GM19468 (cell line): ENCODE data around the gene NOL7.

ENCODE experiments used
- ATAC-seq: cut with Tn5 transposase; IDR thresholded peaks from one replicate; pipeline ENCODE4 v1.9.1; 2021; ENCODE audit warnings: mild to moderate bottlenecking, moderate library complexity, moderate number of reproducible peaks; ENCODE audit not compliant: unreplicated experiment; ENCODE audit errors: extremely low read depth

NOL7 gene

DNA sequence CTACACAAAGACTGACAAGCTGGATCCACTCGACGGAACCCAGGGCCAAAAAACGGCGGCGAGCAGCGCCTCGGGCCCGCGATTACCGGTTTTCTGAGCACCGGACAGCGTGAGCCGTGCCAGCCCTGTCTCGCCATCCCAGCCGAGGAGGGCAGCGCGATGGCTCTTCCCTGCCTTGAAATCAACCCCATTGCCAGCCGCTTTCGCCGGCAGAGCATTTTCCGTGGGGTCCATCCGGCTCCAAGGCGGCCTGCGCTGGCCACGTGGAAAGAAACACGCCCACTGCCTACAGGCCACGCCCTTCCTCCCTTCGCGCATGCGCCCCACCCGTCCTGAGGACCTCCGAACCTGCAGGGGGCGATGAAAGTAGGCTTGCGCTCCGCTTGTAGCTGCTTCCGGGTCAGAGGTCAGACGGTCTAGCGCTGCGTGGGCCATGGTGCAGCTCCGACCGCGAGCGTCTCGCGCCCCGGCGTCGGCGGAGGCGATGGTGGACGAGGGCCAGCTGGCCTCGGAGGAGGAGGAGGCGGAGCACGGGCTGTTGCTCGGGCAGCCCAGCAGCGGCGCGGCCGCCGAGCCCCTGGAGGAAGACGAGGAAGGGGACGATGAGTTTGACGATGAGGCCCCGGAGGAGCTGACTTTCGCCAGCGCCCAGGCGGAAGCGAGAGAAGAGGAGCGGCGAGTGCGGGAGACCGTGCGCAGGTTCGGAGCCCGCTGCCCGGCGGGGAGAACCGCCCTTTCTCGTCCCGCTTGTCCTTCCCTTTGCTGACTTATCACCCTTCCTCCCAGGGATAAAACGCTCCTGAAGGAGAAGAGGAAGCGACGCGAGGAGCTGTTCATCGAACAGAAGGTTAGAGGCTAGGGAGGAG lies at the start of gene NOL7:
Gene NOL7, plus strand, starts transcription at position 410 of the 866 bp plus-strand sequence. Its CDS starts 24 bp downstream, at position 434.
- ATAC-seq, result peak; percentile 77

DNA sequence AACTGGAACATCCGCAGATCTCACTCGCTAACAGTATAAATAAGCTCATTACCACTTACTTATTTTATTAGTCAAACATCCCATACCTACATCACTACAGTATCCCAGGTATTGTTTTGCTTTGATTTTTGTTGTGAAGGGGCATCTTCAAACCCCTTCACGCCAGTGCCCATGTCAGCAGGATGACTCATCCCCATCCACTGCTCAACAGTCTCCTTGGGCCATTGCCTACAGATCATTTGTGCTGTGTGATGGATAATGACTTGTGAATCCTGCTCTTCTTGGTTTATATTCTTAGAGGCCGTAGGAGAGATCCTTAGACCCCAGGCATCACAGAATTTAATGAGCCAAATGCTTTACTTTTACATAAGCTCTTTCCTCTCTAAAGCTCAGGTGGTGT lies 49.2 kb upstream of the NOL7 start:
- no peak for ATAC-seq

DNA sequence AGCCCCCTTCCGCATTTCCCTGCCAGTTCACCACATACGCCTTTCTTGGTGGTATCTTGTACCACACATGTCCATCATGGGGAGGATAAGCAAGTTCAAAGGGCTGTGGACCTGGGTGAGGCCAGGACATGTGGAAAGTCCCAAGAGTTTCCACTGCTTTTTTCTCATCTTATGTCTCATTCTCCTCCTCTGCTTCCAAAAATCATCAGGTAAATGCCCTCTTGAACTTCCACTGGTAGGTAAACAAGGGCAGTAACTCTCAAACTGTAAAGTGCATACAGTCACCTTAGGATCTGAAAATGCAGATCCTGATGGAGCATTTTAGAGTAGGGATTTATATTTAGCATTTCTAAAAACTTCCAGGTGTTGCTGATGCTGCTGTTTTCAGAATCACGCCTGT lies 48.6 kb upstream of the NOL7 start:
- ATAC-seq, result no peak

DNA sequence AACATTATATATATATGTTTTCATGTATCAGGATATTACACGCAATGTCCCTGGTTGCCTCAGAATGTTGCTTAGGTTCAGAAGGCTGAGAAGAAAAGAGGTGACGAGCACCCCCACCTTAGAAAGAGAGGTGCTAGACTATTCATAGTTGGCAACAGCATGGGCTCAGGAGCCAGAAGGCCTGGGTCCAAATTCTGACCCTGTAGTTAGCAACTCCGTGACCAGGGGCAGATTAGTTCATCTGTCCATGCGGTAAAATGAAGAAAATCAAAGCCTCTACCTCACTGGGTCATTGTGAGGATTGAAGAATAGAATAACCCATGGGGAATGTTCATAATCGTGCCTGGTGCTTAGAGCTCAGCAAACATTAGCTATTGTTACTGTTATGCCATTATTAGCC lies 46.2 kb upstream of the NOL7 start:
- ATAC-seq, result no peak

DNA sequence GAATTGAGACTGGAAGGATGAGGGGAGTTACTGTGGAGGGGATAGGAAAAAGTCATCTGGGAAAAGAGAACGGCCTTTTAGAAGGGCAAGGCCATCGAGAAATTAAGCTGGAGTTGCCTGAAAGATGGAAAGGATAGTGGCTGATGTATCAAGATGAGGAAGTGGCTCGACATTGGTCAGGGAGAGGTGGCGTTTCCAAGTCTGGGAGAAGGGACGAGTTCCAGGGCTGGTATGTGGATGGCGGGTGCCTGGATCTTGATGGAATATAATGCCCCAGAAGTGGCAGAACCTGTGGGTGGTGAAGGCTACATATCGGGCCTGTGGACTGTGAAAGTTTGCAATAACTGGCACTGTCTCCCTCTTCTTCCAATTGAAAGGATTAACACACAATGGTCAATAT lies 42.9 kb upstream of the NOL7 start:
- ATAC-seq, result no peak

DNA sequence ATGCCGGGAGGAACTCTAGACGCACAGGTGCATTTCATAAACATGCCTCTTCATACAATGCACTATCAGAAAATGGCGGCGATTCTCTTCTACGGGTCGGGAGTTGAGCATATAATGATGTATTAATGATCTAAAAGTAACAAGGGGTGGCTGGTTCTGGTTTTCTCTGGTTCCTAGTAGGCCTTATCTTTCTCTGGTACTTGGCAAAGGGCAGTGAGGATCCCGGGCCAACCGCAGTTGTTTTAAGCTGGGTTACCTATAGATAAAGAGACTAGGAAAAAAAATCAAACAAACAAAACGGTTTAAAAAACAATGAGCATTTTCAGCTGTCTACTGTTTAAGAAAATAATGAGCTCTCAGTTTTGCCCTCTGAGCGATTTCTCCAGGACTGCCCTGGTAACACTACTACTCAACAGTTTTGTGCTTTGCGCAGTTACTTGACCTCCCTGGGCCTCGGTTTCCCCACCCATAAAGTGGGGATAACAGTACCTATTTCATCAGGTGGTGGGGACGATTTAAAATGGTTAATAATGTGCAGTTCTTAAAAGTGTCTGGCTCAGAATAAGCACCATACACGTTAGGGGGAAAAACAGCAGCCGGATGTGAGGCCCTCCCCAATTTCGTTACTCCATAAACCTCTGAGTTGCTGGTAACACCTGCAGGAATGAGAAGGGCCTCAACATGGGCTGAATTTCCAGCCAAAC lies 42.0 kb upstream of the NOL7 start:
- ATAC-seq, result no peak

DNA sequence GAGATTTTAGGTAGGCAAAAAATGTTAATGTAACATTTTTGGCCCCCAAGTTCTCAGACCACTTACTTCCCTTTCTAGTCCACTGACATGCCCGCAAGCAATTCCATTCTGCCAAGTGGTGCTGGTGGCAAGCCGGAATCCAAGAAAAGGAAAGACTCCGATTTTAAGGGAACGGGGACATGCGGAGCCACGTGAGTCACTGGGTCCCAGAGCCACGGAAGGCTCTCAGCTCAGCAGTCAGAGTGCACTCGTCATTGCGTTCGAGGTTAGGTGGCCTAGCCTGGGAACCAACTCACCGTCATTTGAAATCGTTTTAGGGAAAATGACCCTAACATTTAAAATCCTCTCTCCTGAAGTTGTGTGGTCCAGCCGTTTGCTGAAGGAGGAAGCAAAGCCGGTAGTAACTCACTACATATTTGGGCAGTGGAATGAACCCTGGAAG lies 41.4 kb upstream of the NOL7 start:
- ATAC-seq, result no peak

DNA sequence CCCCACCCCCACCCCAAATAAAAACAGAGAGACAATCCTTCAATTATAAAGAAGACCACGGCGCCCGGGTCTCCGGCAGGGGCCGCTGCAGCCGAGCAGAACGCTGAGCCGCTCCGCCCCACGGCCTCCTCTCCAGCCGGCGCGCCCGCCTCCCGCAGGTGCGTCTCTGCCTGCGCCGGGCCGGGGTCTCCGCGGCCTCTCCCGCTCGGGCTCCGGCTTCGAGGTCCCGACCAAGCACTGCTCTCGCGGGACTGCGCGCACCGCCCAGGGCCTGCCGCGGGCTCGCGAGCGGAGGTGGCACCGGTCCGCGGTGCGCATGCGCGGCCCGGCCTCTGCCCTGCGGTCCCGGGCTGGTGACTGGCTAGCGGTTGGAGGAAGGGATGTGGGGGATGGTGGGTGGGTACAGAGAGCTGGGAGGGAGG lies 41.0 kb upstream of the NOL7 start:
- ATAC-seq, result peak; percentile 78

DNA sequence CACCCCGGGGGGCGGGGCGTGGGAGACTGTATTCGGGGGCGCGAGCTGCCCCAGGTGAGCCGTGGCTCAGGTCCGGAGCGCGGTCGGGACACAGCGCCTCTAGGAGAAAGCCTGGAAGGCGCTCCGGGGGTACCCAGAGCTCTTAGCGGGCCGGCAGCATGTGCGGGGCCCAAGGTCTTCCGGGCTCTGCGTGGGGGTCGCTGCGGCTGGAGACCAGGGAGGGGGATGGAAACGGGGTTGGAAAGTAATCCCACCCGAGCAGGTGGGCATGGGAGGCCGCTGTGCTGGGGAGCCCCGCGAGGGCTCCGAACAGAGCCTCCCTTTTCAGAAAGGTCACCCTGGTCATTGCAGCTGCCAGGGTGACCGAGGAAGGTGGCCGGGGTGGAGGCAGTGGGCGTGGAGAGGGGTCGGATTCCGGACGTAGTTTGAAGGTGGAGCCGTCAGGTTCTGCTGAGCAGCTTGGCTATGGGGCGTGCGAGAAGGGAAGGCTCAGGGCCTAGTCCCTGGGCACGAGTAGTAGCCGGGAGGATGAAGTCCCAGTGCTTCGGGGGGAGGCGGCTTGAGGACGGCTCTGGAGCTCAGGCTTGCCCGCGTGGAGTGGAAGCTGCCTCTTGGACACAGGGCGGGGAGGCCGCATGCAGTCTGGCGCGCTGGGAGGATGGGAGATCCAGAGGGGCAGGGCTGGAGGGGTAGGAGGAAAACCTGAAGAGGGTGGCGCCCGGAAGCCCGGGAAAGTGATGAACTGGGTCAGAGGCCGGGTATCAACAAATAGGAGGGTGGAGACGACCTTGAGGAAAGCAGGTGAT lies 40.4 kb upstream of the NOL7 start, which contains the start of gene SIRT5:
Gene SIRT5, plus strand, starts transcription at position 31 of the 806 bp plus-strand sequence. CDS start 9,510 bp downstream, outside the sequence.
- peak; percentile 15 for ATAC-seq

DNA sequence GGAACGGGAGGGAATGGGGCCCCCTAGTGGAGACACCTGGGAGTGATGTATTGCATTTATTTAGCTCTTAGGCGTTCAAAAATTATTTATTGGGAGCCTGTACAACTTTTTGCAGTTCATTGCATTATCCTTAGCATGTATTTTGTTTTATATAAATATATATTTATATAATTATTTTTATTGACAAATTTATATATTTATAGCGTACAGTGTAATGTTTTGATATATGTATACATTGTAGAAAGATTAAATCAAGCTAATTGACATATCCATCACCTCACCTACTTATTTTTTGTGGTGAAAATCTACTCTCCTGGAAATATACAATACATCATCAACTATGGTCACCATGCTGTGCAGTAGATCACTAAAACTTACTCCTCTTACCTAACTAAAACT lies 39.8 kb upstream of the NOL7 start:
- no peak for ATAC-seq

DNA sequence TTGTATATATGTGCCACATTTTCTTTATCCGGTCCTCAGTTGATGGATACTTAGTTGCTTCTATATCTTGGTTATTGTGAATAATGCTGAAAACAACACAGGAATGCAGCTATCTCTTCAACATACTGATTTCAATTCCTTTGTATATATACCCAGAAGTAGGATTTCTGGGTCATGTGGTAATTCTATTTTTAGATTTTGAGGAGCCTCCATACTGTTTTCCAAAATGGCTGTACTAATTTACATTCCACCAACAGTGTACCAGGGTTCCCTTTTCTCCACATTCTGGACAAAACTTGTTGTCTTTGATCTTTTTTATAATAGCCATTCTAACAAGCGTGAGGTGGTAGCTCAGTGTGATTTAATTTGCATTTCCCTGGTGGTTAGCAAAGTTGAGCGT lies 39.1 kb upstream of the NOL7 start:
- no peak for ATAC-seq

DNA sequence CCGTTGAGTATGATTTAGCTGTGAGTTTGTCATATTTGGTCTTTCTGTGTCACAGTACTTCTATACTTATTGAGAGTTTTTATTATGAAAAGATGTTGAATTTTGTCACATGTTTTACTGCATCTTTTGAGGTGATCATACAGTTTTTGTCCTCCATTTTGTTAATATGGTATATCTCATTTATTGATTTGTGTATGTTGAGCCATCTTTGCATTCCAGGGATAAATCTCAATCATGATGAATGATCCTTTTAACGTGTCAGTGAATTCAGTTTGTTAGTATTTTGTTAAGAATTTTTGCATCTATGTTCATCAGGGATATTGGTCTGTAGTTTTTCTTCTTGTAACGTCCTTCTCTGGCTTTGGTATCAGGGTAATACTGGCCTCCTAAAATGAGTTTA lies 37.2 kb upstream of the NOL7 start:
- no peak for ATAC-seq

DNA sequence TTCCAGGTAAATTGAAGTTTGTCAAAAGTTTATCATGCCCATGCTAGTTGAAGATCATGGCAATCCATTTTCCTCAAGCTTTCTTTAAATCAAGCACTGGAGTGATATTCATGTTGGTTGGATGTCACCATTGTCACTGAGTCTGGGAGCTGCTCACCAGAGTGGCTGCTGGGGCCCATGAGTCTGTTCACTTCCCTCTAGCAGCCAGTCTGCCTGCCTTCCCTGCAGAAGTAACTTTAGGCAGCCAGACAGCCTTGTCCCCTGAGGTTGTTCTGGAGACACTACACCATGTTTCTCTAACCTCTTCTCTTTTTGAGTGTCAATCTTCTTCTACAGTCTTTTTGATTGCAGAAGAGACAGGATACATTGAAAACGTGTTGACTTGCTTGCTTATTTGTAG lies 35.2 kb upstream of the NOL7 start:
- ATAC-seq, result no peak

DNA sequence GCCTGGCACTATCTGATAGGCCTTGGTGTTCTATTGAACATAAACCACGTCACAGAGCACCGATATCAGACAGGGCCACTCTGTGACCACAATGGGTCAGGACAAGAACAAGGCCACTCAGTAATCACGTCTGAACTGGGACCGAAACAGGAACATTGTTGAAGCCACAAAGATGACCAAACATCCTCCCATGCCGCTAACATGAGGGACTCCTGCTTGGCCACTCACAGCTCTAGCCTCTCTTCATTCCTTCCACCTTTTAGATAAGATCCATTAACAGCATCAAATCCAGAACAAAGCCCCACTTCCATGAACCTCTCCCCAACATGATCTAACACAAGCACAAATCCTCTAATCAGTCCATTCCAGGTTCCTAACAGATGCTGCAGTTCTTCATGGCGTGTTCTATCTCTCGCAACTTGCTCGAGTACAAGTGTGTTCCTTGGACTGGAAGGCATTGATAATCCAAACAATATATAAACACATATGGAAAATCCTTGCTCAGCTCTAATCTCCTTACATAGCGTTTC lies 33.4 kb upstream of the NOL7 start:
- ATAC-seq, result no peak

DNA sequence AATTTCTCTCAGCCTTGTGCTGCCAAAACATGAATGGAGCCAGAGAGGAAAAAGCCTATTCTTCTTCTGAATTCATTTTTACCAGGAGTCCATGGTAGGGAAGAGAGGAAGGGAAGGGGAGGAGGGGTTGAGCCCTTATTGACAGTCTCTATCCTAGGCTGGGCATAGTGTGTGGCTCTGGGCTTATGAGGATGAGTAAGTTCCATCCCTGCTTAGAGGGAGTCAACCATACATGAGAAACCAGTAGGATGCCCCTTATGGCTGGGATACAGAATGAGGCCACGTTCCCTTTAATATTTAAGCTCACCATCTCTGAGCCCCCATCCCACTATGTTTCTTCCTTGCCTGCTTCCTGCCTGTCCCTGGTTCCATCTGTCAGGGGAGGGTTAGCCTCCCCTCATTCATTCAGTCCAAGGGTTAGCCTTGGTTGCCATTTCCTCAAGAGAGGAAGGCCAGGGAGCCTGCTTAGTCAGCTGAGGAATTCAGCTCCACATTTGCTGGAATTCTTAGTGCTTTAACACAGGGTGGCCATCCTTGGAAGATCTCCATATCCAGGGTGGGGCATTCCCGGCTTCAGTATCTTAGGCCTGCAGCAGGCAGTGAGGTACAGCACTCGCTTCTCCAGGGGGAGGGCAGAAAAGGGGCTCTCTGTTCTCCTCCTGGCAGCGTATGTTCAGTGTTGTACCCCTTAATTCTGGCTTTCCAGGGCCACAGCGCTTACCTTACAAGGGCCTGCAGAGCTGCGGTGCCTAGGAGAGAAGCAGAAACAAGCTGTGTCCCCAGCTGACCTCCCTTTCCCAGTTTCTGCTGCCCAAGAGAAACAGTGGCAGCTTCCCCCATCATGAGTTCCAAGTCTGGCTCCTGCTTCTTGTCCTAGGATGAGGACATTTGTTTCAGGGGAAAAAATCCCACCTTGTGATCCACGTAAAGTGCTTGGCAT lies 28.3 kb upstream of the NOL7 start:
- no peak for ATAC-seq

DNA sequence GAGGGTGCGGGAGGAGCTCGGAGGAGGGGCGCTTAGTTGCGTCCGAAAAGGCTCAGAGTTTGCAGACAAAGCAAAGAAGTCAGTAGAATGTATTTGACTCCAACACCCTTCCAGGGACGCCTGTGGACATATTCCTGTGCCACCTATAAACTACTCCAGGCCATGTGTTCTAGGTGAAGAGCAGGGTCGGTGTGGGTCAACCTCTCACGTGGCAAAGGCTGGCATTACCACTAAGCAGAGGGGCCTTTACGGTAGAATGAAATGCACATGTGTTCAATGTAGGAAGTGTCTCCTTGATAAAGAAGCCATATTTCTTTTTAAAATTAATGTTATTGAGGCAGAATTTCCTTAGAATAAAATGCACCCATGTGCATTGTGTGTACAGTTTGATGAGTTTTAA lies 25.3 kb upstream of the NOL7 start:
- no peak for ATAC-seq

DNA sequence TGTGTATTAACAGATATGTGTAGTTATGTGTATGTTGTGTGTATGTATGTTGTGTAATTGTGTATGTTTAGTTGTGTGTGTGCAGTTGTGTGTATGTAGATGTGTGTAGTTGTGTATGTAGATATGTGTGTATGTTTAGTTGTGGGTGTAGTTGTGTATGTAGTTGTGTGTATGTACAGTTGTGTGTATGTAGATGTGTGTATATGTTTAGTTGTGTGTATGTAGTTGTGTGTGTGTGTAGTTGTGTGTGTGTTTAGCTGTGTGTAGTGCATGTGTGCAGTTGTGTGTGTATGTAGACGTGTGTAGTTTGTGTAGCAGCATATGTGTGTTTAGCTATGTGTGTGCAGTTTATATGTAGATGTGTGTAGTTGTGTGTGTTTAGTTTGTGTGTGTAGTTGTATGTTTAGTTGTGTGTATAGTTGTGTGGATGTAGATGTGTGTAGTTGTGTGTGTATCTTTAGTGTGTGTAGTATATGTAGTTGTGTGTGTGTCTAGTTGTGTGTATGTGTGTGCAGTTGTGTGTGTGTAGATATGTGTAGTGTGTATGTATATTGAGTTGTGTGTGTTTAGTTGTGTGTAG lies 24.5 kb upstream of the NOL7 start:
- ATAC-seq, result no peak

DNA sequence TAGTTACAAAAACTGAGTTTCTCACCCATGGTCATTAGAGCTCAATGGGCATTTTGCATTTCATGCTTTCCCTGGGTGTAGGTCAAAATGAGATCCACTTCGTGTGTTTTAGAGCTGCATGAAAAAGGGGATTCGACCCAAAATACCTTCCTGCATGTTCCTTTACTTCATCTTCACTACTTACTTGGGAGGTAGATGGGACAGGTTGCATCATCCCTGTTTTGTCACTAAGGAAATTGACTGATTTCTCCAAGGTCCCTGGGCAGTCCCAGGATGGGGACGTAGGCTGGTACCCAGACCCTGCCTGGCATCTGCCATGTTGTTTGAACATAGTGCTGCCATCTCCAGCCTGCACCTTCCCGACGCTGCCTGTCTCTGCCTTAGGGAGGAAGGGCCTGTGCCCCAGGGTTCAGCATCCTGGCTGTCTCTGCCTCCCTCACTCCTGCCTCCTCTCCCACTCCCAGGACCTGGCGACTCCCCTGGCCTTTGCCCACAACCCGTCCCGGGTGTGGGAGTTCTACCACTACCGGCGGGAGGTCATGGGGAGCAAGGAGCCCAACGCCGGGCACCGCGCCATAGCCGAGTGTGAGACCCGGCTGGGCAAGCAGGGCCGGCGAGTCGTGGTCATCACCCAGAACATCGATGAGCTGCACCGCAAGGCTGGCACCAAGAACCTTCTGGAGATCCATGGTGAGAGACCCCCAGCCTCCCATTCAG lies 23.8 kb upstream of the NOL7 start:
- no peak for ATAC-seq
